Measurements from ENCODE around the gene RSPH1.

Gene RSPH1

GRCh38 chr21:42426876-42427480 lies 69.0 kb downstream of the RSPH1 start:
- ChIA-PET POLR2A (no interaction called here), CTCF (no interaction called here)
- no peak for DNase-seq (ENCODE audit: extremely low spot score)
- TF ChIP-seq FOXA1 (IDR thresholded peaks at IDR 0.05): no peak

- ChIA-PET POLR2A (no interaction called here), CTCF (no interaction called here)
- DNase-seq (ENCODE audit: extremely low spot score): no peak
- no peak for TF ChIP-seq TARDBP (IDR thresholded peaks at IDR 0.05)
- no peak for TF ChIP-seq FOXK2 (IDR thresholded peaks at IDR 0.05)
- no peak for TF ChIP-seq SP1 (IDR thresholded peaks at IDR 0.05)
- no peak for TF ChIP-seq SUZ12 (IDR thresholded peaks at IDR 0.05)
- no peak for TF ChIP-seq BHLHE40 (IDR thresholded peaks at IDR 0.05; ENCODE audit: borderline replicate concordance)
- TF ChIP-seq CTBP1 (IDR thresholded peaks at IDR 0.05; ENCODE audit: borderline replicate concordance): no peak
- no peak for TF ChIP-seq FOXM1 (IDR thresholded peaks at IDR 0.05; ENCODE audit: borderline replicate concordance)
- TF ChIP-seq HDGF (IDR thresholded peaks at IDR 0.05; ENCODE audit: borderline replicate concordance): no peak
Measured at GRCh38 chr21:42426424-42426823, 69.6 kb downstream of the RSPH1 start.

- CTCF ChIA-PET: no interaction called here
- TF ChIP-seq BHLHE40 (IDR thresholded peaks at IDR 0.05; ENCODE audit: borderline replicate concordance): no peak
- no peak for TF ChIP-seq CTBP1 (IDR thresholded peaks at IDR 0.05; ENCODE audit: borderline replicate concordance)
- no peak for TF ChIP-seq SUZ12 (IDR thresholded peaks at IDR 0.05)
- TF ChIP-seq L3MBTL2 (conservative IDR thresholded peaks at IDR 0.05): no peak
- POLR2A ChIA-PET: no interaction called here
- no peak for DNase-seq (ENCODE audit: extremely low spot score)
Measured at GRCh38 chr21:42425591-42425990, 70.4 kb downstream of the RSPH1 start.

- ChIA-PET POLR2A (no interaction called here), CTCF (no interaction called here)
- no peak for DNase-seq (ENCODE audit: extremely low spot score)
- TF ChIP-seq LEF1 (IDR thresholded peaks at IDR 0.05; ENCODE audit: borderline replicate concordance) (no peak), CTBP1 (IDR thresholded peaks at IDR 0.05; ENCODE audit: borderline replicate concordance) (no peak)
Measured at GRCh38 chr21:42424914-42425541, 71.0 kb downstream of the RSPH1 start.

GRCh38 chr21:42423685-42424084 lies 72.3 kb downstream of the RSPH1 start:
- ChIA-PET POLR2A (no interaction called here), CTCF (no interaction called here)
- no peak for TF ChIP-seq LEF1 (IDR thresholded peaks at IDR 0.05; ENCODE audit: borderline replicate concordance)
- no peak for TF ChIP-seq L3MBTL2 (conservative IDR thresholded peaks at IDR 0.05)
- TF ChIP-seq HDGF (IDR thresholded peaks at IDR 0.05; ENCODE audit: borderline replicate concordance): no peak
- TF ChIP-seq SP1 (IDR thresholded peaks at IDR 0.05): no peak
- no peak for TF ChIP-seq FOXK2 (IDR thresholded peaks at IDR 0.05)
- TF ChIP-seq ZNF384 (IDR thresholded peaks at IDR 0.05): no peak
- TF ChIP-seq CTBP1 (IDR thresholded peaks at IDR 0.05; ENCODE audit: borderline replicate concordance): no peak
- TF ChIP-seq NFRKB (IDR thresholded peaks at IDR 0.05): no peak
- no peak for TF ChIP-seq ARNT (IDR thresholded peaks at IDR 0.05)
- no peak for TF ChIP-seq BHLHE40 (IDR thresholded peaks at IDR 0.05; ENCODE audit: borderline replicate concordance)
- TF ChIP-seq FOXM1 (IDR thresholded peaks at IDR 0.05; ENCODE audit: borderline replicate concordance): no peak
- no peak for TF ChIP-seq TARDBP (IDR thresholded peaks at IDR 0.05)
- no peak for TF ChIP-seq SUZ12 (IDR thresholded peaks at IDR 0.05)
- no peak for TF ChIP-seq PKNOX1 (IDR thresholded peaks at IDR 0.05)
- TF ChIP-seq FOXA1 (IDR thresholded peaks at IDR 0.05): no peak
- DNase-seq (ENCODE audit: extremely low spot score): no peak

- DNase-seq (ENCODE audit: extremely low spot score): no peak
- POLR2A ChIA-PET: no interaction called here
- CTCF ChIA-PET: no interaction called here
- TF ChIP-seq ELF4 (IDR thresholded peaks at IDR 0.05) (no peak), ARNT (IDR thresholded peaks at IDR 0.05) (no peak)
Measured at GRCh38 chr21:42423197-42423675, 72.8 kb downstream of the RSPH1 start.

Measured in HEK293T (cell line).